Stimulated activated CD8-positive, alpha-beta memory T cell treated with anti-CD3 and anti-CD28 coated beads, Interleukin-7, amount 100 ng/mL, for 1 hour (primary cell): ENCODE results near the gene PRDM1.

Experiments used
- DNase-seq, 2 donors: peaks; one replicate each; pipeline ENCODE4 v3.0.0-alpha.2; 2020; ENCODE audit warnings: low read depth in 2 of 2

Gene PRDM1

GRCh38 chr6:106097411-106098231 lies 11.5 kb downstream of the PRDM1 start:
- peak in 1 of 2 donors; percentile 23 for DNase-seq

DNA sequence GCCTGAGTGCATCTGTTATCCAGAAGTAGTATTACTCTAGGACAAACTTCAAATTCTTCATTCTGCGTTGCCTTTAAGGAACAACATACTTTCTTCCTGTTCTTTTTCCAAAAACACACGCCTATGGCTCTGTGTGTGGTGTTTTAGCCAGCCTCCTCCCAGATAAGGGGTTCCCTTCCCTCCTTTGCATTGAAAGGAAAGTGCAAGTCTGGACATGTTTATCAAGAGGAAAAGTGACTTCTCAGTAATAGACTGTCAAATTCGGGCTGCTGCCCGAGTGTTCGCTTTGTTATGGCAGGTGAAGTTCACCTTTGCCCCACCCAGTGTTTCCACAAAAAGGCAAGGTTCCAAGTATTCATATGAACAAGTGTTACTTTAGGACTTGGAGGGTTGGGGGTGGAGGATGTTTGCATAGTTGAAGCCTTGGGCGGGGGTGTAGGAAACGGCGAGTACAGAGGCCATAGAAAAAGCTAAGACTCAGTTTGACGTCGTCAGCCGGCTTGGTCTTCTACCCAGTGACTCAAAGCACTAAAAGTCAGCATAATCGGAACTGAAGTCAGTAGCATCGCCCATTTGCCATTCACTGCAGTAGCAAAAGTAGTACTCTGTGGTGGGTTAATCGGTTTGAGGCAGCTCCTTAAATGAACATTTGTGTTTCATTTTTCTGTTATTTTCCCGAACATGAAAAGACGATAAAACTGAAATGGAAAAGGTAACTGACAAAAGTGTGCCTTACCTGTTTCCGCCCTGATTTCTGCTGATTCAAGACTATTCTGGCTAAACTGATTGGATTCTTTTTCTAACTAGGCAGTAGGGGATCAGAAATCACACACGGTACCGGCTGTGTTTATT lies 12.5 kb downstream of the PRDM1 start:
- DNase-seq: peak in 1 of 2 donors; percentile 55

GRCh38 chr6:106099235-106099537 lies 13.1 kb downstream of the PRDM1 start:
- no peak for DNase-seq

DNA sequence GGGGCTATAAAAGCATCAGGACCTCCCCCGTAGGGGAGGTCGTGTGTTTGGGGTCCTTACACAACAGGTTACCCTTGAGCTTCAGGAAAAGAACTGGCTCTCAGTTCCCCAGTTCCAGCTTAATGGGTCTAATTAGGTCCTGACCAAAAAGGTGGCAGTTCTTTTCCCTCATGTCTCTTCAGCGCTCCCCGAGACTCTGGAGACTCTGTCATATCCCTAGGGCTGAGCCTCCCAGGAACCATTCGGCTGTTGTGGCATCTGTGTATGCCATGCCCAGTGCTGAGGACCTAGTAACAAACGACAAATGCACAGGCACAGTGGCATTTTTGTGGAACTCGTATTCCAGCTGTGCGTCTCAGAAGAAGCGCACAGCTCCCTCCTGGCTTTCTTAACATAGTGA lies 14.6 kb downstream of the PRDM1 start:
- no peak for DNase-seq

DNA sequence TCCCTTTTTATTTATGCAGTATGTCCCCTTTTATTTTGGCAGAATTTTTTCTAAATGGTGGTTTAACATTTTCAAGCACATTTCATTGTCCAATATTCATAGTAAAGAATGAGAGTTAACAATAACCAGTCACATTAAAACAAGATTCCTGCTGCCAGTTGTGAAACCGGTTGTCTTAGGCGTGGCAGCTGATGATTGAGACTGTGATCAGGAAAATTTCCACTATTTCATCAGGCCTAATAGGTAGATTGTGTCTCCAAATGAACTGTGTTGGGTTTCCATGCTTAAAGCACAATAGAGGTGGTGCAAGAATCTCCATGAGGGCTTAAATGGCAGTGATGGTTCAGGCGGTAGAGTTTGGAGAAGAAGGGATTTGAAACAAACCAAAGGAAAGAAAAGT lies 15.3 kb downstream of the PRDM1 start:
- DNase-seq: no peak

- DNase-seq: no peak
Observed at GRCh38 chr6:106102034-106102433, 15.9 kb downstream of the PRDM1 start.

DNA sequence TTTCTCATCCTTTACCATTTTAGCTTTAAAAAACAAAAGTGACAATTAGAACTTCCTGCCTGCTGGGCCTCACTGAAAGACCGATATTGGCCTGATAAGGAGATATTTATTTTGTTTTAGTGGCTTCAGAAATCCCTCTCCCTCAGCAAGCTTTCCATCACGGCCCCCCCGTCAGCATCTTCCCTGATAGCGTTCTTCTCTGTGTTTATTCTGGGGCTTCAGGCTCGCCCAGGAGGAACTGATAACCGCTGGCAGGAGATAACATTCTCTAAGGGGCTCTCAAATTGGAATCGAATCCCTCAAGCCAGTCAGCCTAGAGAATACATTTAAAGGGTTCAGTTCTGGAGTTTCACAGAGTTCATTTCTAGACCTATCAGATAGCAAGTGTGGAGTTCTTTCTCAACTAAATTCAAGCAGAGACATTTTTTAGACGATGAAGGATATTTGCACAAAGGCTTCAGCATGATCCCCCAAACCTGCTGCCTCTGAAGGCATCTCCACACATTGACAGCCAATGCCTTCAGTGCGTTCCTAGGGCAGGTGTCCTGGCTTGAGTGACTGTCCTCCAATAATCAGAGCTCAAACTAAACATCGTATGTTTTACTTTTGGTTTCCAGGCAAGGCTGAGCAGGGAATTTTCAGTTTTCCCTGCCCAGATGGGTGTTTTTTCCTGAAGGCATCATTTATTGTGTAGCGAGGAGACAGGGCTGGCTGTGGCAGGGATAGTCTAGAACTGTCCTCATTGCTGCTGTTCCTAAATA lies 17.0 kb downstream of the PRDM1 start:
- DNase-seq: no peak

GRCh38 chr6:106103728-106104109 lies 17.6 kb downstream of the PRDM1 start:
- no peak for DNase-seq

DNA sequence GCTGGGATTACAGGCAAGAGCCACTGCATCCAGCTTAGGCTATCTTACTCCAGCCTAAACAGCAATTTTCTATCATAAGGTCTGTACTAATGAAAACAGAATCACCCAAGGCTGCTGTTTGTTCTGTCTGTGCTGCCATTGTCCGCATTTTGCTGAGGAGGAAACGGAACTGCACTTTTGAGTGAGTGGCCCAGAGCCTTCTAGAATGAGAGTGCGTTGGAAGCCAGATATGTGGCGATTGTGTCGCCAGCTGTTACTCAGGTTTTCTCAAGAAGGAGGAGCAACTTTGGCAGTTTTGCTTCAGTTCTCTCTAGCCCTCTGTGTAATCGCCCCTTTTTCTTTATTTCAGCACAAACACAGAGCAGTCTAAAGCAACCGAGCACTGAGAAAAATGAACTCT lies 18.3 kb downstream of the PRDM1 start:
- DNase-seq: no peak

- DNase-seq: no peak
Observed at GRCh38 chr6:106104941-106105340, 18.8 kb downstream of the PRDM1 start.

DNA sequence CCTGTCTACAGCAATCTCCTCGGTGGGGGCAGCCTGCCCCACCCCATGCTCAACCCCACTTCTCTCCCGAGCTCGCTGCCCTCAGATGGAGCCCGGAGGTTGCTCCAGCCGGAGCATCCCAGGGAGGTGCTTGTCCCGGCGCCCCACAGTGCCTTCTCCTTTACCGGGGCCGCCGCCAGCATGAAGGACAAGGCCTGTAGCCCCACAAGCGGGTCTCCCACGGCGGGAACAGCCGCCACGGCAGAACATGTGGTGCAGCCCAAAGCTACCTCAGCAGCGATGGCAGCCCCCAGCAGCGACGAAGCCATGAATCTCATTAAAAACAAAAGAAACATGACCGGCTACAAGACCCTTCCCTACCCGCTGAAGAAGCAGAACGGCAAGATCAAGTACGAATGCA lies 19.4 kb downstream of the PRDM1 start:
- DNase-seq: no peak

DNA sequence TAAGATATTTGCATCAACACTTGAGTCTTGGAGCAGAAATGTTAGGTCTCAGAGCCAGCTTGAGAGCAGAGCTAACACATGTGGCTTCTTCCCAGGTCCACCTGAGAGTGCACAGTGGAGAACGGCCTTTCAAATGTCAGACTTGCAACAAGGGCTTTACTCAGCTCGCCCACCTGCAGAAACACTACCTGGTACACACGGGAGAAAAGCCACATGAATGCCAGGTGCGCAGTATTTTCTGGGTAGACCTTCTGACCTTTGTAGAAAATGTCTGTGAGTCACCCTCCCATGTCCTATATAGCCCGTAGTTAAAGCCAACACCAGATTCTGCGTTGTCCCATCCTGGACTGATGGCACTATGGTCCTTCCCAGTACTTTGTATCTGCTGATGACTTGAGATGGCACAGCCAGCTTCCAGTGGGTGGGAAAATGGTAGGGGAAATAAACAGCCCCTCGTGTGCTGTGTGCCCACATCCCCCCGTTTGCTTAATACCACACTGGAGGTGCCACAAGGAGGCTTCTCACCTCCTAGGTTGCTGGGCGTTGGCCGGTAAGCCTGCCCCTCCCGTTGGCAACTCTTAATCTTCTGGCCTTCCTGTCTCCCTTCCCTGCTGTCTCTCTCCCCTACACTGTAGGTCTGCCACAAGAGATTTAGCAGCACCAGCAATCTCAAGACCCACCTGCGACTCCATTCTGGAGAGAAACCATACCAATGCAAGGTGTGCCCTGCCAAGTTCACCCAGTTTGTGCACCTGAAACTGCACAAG lies 20.3 kb downstream of the PRDM1 start:
- DNase-seq: no peak

GRCh38 chr6:106107043-106107613 lies 21.0 kb downstream of the PRDM1 start:
- no peak for DNase-seq

DNA sequence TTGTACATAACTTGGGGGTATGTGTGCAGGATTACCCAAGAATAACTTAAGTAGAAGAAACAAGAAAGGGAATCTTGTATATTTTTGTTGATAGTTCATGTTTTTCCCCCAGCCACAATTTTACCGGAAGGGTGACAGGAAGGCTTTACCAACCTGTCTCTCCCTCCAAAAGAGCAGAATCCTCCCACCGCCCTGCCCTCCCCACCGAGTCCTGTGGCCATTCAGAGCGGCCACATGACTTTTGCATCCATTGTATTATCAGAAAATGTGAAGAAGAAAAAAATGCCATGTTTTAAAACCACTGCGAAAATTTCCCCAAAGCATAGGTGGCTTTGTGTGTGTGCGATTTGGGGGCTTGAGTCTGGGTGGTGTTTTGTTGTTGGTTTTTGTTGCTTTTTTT lies 22.0 kb downstream of the PRDM1 start:
- DNase-seq: no peak

DNA sequence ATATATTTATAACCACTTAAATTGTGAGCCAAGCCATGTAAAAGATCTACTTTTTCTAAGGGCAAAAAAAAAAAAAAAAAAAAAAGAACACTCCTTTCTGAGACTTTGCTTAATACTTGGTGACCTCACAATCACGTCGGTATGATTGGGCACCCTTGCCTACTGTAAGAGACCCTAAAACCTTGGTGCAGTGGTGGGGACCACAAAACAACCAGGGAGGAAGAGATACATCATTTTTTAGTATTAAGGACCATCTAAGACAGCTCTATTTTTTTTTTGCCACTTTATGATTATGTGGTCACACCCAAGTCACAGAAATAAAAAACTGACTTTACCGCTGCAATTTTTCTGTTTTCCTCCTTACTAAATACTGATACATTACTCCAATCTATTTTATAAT lies 22.9 kb downstream of the PRDM1 start:
- no peak for DNase-seq

- DNase-seq: no peak
Observed at GRCh38 chr6:106110164-106110826, 24.2 kb downstream of the PRDM1 start.

- no peak for DNase-seq
Observed at GRCh38 chr6:106112433-106112832, 26.3 kb downstream of the PRDM1 start.

- DNase-seq: no peak
Observed at GRCh38 chr6:106113256-106113959, 27.3 kb downstream of the PRDM1 start.

DNA sequence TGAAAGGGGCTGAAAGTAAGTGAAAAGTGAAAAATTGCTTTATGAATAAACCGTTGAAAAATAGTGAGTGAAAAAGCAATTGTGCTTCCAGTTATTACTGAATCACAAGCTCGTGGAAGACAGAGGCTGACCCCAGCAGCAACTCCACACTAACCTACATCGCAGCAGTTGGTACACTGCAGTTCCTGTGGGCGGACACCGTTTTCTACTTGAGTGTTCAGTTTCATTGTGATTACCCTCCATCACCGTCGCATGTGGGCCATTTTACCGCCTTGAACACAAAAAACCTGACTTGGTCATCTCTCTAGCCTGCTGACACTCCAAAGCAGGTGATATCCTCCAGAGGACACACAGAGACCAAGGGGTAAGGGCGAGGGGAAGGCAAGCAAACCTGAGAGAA lies 28.4 kb downstream of the PRDM1 start:
- DNase-seq: no peak

GRCh38 chr6:106115286-106115685 lies 29.1 kb downstream of the PRDM1 start:
- DNase-seq: no peak
